Brain pericyte (primary cell): Measurements from ENCODE around the gene SPECC1.
"Not testable (repeated sequence)": the region's sequence is repeated elsewhere in the genome, so short reads cannot be mapped to it uniquely, and the experiment has no call there.

Experiments
- DNase-seq: peaks from one replicate; pipeline ENCODE4 v3.0.0-alpha.2; 2012; ENCODE audit warnings: low read depth, low spot score

SPECC1 gene

DNA sequence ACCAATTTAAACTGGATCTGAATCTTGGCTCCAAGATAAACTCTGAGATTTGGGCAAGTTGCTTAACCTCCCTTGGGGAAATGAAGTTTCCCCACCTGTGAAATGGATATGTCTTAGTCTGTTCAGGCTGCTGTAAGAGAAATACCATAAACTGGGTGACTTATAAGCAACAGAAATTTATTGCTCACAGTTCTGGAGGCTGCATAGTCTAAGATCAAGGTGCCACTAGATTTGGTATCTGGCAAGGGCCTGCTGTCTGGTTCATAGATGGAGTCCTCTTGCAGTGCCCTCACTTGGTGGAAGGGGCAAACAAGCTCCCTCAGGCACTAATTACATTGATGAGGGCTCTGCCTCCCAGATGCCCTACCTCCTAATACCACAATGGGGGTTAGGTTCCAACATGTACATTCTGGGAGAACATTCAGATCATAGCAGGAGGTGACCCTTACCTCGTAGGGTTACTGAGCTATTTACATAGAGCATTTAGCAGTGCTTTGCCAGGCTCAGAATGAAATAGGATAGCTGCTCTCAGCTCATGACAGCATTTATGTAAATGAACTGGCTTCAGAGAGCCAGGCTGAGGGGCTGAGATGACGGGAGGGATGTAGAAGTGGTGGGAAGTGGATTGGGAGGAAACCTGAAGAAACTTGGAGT, 83.9 kb downstream of the SPECC1 start:
- no peak for DNase-seq

- DNase-seq = no peak
Observed at GRCh38 chr17:20094777-20095176, 85.6 kb downstream of the SPECC1 start.

GRCh38 chr17:20095336-20096080, 86.3 kb downstream of the SPECC1 start:
- no peak for DNase-seq

- DNase-seq = no peak
Observed at GRCh38 chr17:20096430-20096829, 87.3 kb downstream of the SPECC1 start.

- no peak for DNase-seq
Observed at GRCh38 chr17:20097330-20097729, 88.2 kb downstream of the SPECC1 start.

GRCh38 chr17:20098314-20098713, 89.2 kb downstream of the SPECC1 start:
- no peak for DNase-seq

- not testable (repeated sequence) for DNase-seq
Observed at GRCh38 chr17:20100806-20101205, 91.6 kb downstream of the SPECC1 start.

GRCh38 chr17:20103454-20104446, 94.6 kb downstream of the SPECC1 start:
- no peak for DNase-seq

GRCh38 chr17:20105539-20106280, 96.6 kb downstream of the SPECC1 start:
- DNase-seq = no peak

DNA sequence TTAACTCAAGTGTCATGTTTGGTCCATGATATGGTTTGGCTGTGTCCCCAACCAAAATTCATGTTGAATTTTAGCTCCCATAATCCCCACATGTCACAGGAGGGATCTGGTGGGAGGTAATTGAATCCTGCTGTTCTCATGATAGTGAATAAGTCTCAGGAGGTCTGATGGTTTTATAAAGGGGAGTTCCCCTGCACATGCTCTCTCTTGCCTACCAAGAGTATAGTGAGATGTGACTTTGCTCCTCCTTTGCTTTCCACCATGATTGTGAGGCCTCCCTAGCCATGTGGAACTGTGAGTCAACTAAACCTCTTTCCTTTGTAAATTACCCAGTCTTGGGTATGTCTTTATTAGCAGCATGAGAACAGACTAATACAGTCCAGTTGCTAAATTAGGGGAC, 97.3 kb downstream of the SPECC1 start:
- not testable (repeated sequence) for DNase-seq

DNA sequence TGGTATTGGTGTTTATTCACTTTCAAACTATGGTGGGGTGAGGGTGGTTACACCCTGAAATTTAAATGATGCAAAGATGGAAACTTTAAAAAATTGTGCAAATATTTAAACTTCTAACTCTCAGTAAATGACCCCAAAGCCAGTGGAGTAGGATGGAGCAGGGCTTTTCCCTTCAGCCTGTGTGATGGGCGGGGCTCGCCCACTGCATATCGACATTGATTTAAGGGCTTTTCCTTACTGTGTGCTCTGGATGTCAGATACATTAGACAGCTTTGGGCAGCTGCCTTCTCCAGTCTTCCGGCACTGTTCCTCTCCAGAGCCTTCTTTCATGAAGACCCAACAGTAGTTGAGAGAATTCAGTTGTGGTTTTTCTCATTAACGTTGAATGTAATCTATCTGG, 99.9 kb downstream of the SPECC1 start:
- no peak for DNase-seq

GRCh38 chr17:20111538-20111937, 102.4 kb downstream of the SPECC1 start:
- DNase-seq = no peak

- DNase-seq = peak; percentile 60
Observed at GRCh38 chr17:20114466-20114865, 105.3 kb downstream of the SPECC1 start.

DNA sequence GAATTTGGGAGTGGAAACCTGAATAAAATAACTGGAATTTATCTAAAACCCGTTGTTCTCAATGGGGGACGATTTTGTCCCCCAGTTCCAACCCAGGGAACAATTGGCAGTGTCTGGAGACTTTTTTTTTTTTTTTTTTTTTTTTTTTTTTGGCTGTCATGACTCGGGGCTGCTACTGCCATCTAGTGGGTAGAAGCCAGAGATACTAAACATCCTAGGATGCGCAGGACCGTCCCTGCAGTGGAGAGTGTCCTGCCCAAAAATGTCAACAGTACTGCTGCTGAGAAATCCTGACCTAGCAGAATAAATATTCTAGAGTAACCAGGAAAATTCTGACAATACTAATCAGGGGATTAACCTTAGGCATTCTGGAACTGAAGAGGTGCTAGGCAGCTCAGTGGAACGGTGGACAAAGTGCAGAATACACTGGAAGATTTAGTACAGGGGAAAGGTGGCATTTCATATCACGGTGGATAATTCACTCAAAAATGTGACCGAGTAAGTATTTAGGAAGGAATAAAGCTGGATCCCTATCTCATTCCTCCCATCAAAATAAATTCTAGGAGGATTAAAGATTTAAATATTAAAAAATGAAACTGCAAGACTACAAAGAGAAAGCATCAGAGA, 107.6 kb downstream of the SPECC1 start:
- no peak for DNase-seq

- no peak for DNase-seq
Observed at GRCh38 chr17:20118280-20118679, 109.1 kb downstream of the SPECC1 start.

- no peak for DNase-seq
Observed at GRCh38 chr17:20120836-20121235, 111.7 kb downstream of the SPECC1 start.

DNA sequence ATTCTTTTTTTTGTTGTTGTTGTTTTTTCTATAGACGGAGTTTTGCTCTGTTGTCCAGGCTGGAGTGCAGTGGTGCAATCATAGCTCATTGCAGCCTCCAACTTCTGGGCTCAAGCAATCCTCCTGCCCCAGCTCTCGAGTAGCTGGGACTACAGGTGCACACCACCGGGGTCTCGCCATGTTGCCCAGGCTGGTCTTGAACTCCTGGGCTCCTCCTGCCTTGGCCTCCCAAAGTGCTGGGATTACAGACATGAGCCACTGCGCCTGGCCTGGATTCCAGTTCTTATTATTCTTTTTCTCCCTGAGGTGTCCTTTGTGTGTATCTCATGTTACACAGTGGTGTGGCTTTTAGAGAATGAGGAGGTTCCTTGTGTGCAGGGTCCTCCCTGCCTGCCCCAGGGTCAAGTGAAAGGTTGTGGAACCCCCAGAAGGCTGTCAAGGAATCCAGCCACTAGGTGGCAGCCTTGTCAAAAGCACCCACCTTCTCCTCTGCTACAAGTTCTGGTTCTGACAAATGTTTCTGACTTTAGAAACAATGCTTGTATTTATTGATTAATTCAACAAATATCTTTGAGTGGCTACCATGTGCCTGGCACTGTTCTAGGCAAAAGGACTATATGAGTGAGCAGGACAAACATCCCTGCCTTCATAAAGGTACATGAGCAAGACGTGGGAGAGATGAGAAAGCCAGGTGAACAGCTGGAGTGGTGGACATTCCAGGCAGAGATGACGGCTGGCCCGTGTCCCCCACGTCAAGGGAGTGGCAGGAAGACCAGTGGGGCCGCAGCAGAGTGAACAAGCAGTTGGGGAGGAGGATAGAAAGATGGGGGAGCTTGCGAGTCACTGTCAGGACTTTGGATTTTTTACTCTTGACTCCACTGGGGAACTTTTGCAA, 112.4 kb downstream of the SPECC1 start:
- peak; percentile 12 for DNase-seq

DNA sequence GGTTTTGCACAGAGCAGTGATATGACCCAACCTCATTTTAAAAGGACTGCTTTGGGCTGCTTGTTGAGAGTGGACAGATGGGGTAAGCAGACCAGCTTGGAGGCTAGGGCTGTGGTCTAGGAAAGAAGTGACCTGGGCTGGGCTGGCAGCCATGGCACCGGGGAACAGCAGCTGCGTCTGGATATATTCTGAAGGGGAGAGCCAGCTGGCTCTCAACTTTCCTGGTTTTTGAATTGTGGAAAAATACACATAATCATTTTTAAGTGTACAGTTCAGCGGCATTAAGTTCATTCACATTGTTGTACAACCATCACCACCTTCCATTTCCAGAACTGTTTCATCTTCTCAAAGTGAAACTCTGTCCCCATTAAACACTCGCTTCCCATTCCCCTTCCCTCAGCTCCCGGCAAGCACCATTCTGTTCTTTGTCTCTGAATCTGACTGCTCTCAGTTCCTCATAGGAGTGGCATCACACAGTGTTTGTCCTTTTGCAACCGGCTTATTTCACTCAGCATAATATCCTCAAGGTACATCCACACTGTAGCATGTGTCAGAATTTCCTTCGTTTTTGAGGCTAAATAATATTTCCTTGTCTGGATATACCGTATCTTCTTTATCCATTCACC, 113.2 kb downstream of the SPECC1 start:
- DNase-seq = no peak

- DNase-seq = no peak
Observed at GRCh38 chr17:20123209-20123608, 114.0 kb downstream of the SPECC1 start.
